ENCODE data around the gene PPFIBP1. TPM values are rescaled to one million over a fixed set of nuclear protein-coding genes. Genes with fewer than 3 reads are reported as not detected.
A peak's percentile ranks its signal among the peaks of the same experiment; 100 is the strongest.

PPFIBP1 gene
- total and polyA plus RNA-seq, 4 experiments from 2014 or later, result 2.1 to 6.5 (median 3.8) TPM

DNA sequence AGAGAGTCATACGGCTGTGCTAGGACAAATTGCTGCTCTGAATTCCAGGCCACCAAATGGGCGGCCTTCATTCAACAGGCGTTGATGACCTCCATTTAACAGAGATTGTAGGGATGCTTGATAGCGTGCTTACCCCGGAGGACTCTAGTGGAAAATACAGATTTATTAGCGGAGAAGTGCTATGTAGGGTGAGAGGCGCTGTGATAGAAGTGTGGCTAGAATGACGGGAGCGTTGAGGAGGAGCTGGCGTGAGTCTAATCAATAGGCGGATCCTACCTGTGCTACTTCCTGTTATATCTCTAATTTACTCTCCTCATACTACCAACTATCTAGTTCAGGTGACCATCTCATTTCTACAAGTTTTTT is 187.3 kb downstream of the PPFIBP1 start:
- Mint-ChIP-seq H3K4me1 (peaks cover 15 to 44% (median 29%) of the 10 kb centered on the region in 4 donors), H3K36me3 (peaks cover 4 to 31% of the 10 kb centered on the region in 2 donors), H3K27ac (peak overlapping the region; percentile 90 to 99 (median 97)), H3K9me3 (peaks cover 0 to 5% (median 0%) of the 10 kb centered on the region in 8 donors), H3K27me3 (no peaks in the 10 kb centered on the region), H3K4me3 (peak overlapping the region; percentile 92 to 100 (median 98))
- DNase-seq, result peak in 3 of 5 donors; percentile 13 to 40 (median 18)
- ChIA-PET POLR2A (ENCODE audit: partially characterized antibody) (interaction anchor here (0.6 to 1.0 kb wide), 2 partner anchors 31 to 69 kb away, joined by 3 to 4 read pairs; partner anchors contain the start of genes KLHL42 and MANSC4), CTCF (ENCODE audit: partially characterized antibody) (no interaction called here)
- peak overlapping the region; percentile 52 to 78 for H3K4me3 ChIP-seq (ENCODE audit: low read length in 2 of 2)
- H3K9me3 ChIP-seq (ENCODE audit: control insufficient read depth in 1 of 2, low read length in 2 of 2), result no peaks in the 10 kb centered on the region
- intact Hi-C loops (cut with micrococcal nuclease), result loop anchor here (2.0 kb wide), 2 partner anchors 70 to 772 kb away; partner anchors contain the start of genes FGFR1OP2, KLHL42 and MANSC4
- peaks cover 25% of the 10 kb centered on the region for H3K4me1 ChIP-seq (ENCODE audit: insufficient read depth, low read length)
- peaks cover 3% of the 10 kb centered on the region for H3K36me3 ChIP-seq (ENCODE audit: insufficient read depth, low read length)
- H3K27ac ChIP-seq (ENCODE audit: low read depth, low read length), result peak overlapping the region; percentile 70
- H3K27me3 ChIP-seq (ENCODE audit: insufficient read depth, low read length), result no peaks in the 10 kb centered on the region

DNA sequence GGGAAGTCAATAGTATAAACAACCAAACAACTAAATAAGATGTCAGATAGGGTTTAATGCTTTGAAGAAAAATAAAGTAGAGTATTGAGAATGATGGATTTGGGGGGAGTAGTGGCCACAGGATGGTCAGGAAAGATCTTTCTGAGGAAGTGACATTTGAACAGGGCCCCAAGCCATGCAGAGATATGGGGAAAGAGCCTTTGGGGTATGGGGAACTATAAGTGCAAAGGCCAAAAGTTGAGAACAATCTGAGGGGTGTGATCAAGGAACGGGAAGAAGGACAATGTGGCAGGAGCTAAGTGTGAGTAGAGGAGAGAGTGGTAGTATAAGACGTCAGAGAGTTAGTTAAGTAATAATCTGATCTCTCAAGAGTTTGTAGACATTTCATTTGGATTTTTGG is 188.0 kb downstream of the PPFIBP1 start:
- Histone ChIP-seq H3K4me3 (ENCODE audit: low read length in 2 of 2) (no peak overlapping the region), H3K27ac (ENCODE audit: low read depth, low read length) (no peak overlapping the region), H3K4me1 (ENCODE audit: insufficient read depth, low read length) (peaks cover 25% of the 10 kb centered on the region), H3K36me3 (ENCODE audit: insufficient read depth, low read length) (peaks cover 3% of the 10 kb centered on the region), H3K9me3 (ENCODE audit: control insufficient read depth in 1 of 2, low read length in 2 of 2) (no peaks in the 10 kb centered on the region), H3K27me3 (ENCODE audit: insufficient read depth, low read length) (no peaks in the 10 kb centered on the region)
- CTCF ChIA-PET (ENCODE audit: partially characterized antibody), result no interaction called here
- peaks cover 4 to 32% of the 10 kb centered on the region in 2 donors for H3K36me3 Mint-ChIP-seq
- no peaks in the 10 kb centered on the region for H3K27me3 Mint-ChIP-seq
- peaks cover 15 to 44% (median 30%) of the 10 kb centered on the region in 4 donors for H3K4me1 Mint-ChIP-seq
- POLR2A ChIA-PET (ENCODE audit: partially characterized antibody), result interaction anchor here (1.0 kb wide), 1 partner anchor 68 kb away, joined by 4 read pairs; the partner anchor contains the start of genes KLHL42 and MANSC4
- H3K27ac Mint-ChIP-seq, result peak overlapping the region in 6 of 7 donors; percentile 1 to 97 (median 84)
- H3K9me3 Mint-ChIP-seq, result peaks cover 0 to 5% (median 0%) of the 10 kb centered on the region in 8 donors
- no peak for DNase-seq
- peak overlapping the region; percentile 52 to 100 (median 80) for H3K4me3 Mint-ChIP-seq
- intact Hi-C loops (cut with micrococcal nuclease), result loop anchor here (2.0 kb wide), 2 partner anchors 69 to 773 kb away; partner anchors contain the start of genes FGFR1OP2, KLHL42 and MANSC4

DNA sequence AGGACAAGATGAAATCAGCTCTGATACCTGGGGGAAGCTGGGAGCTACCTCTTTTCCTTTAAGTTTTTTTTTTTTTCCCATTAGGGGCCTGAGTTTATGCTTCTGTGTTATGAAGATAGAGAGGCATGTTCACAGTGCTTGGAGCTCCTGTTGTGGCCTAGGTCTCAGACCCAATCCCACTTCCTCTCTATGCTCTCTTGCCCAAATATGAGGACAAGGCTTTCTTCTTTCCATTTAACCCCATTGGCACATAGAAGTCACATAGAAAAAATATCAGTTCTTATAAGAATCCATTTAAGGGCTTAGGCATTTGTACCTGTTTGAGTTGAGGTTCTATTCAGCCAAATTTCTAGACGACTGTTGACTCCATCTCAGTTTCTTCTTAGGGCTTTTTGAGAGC is 199.2 kb downstream of the PPFIBP1 start:
- Mint-ChIP-seq H3K4me1 (peaks cover 3 to 9% (median 4%) of the 10 kb centered on the region in 4 donors), H3K27me3 (no peaks in the 10 kb centered on the region), H3K9me3 (no peaks in the 10 kb centered on the region), H3K4me3 (no peak overlapping the region), H3K27ac (peak overlapping the region in 1 of 7 donors; percentile 66), H3K36me3 (peaks cover 21 to 55% of the 10 kb centered on the region in 2 donors)
- no peaks in the 10 kb centered on the region for H3K27me3 ChIP-seq (ENCODE audit: insufficient read depth, low read length)
- intact Hi-C loops (cut with micrococcal nuclease), result no loop called here
- H3K4me3 ChIP-seq (ENCODE audit: low read length in 2 of 2), result no peak overlapping the region
- H3K27ac ChIP-seq (ENCODE audit: low read depth, low read length), result no peak overlapping the region
- H3K4me1 ChIP-seq (ENCODE audit: insufficient read depth, low read length), result no peaks in the 10 kb centered on the region
- CTCF ChIA-PET (ENCODE audit: partially characterized antibody), result interaction anchor here (1.0 to 1.2 kb wide), 3 partner anchors 16 to 216 kb away, joined by 3 to 4 read pairs (median 4); no protein-coding TSS in a partner anchor
- no peak for DNase-seq
- no peaks in the 10 kb centered on the region for H3K9me3 ChIP-seq (ENCODE audit: control insufficient read depth in 1 of 2, low read length in 2 of 2)
- H3K36me3 ChIP-seq (ENCODE audit: insufficient read depth, low read length), result peaks cover 15% of the 10 kb centered on the region
- POLR2A ChIA-PET (ENCODE audit: partially characterized antibody), result no interaction called here

DNA sequence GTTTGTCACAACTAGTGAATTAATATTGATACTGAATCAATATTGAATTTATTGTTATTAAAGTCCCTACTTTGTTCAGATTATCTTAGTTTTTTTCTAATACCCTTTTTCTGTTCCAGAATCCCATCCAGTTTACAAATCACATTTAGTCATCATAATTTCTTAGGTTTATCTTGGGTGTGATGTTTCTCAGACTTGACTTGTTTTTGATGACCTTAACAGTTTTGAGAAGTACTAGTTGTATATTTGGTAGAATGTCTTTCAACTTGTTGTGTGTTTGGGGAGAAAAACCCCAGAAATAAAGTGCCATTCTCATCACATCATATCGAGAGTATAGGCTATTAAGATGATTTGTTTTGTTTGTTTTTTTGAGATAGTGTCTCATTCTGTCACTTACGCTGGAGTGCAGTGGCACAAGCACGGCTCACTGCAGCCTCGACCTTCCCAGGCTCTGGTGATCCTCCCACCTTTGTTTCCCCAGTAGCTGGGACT is 206.1 kb downstream of the PPFIBP1 start:
- Mint-ChIP-seq H3K9me3 (no peaks in the 10 kb centered on the region), H3K27me3 (no peaks in the 10 kb centered on the region), H3K4me3 (no peak overlapping the region), H3K36me3 (peaks cover 32 to 57% of the 10 kb centered on the region in 2 donors), H3K4me1 (peaks cover 3 to 6% (median 4%) of the 10 kb centered on the region in 4 donors), H3K27ac (peak overlapping the region in 1 of 7 donors; percentile 62)
- Histone ChIP-seq H3K4me3 (ENCODE audit: low read length in 2 of 2) (no peak overlapping the region), H3K9me3 (ENCODE audit: control insufficient read depth in 1 of 2, low read length in 2 of 2) (no peaks in the 10 kb centered on the region), H3K27ac (ENCODE audit: low read depth, low read length) (no peak overlapping the region), H3K27me3 (ENCODE audit: insufficient read depth, low read length) (no peaks in the 10 kb centered on the region), H3K4me1 (ENCODE audit: insufficient read depth, low read length) (no peaks in the 10 kb centered on the region), H3K36me3 (ENCODE audit: insufficient read depth, low read length) (peaks cover 9% of the 10 kb centered on the region)
- ChIA-PET CTCF (ENCODE audit: partially characterized antibody) (no interaction called here), POLR2A (ENCODE audit: partially characterized antibody) (no interaction called here)
- no peak for DNase-seq
- intact Hi-C loops (cut with micrococcal nuclease), result loop anchor here (5.0 kb wide), 2 partner anchors 112 to 1142 kb away; no protein-coding TSS in a partner anchor

DNA sequence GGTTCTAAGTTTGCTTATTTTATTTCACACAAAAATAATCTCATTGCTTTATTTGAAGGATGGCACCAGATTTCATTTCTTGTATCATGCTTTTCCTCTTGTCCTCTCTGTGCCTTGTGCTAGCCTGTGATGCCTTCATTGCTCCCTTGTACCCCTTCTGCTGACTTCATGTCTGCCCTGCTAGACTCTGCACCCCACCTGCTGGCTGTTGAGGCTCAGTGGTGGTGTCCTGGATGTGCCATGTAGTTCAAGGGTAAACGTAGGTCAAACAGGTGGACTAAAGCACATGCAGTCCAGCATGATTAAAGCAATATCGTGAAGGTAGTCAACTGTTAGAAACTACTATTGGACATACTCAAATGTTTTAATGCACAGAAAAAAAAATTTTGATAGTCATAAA is 208.3 kb downstream of the PPFIBP1 start:
- Mint-ChIP-seq H3K27ac (no peak overlapping the region), H3K4me3 (no peak overlapping the region), H3K9me3 (no peaks in the 10 kb centered on the region), H3K4me1 (peaks cover 0 to 5% (median 0%) of the 10 kb centered on the region in 4 donors), H3K36me3 (peaks cover 32 to 60% of the 10 kb centered on the region in 2 donors), H3K27me3 (no peaks in the 10 kb centered on the region)
- peaks cover 6% of the 10 kb centered on the region for H3K36me3 ChIP-seq (ENCODE audit: insufficient read depth, low read length)
- no peak for DNase-seq
- POLR2A ChIA-PET (ENCODE audit: partially characterized antibody), result no interaction called here
- no peaks in the 10 kb centered on the region for H3K9me3 ChIP-seq (ENCODE audit: control insufficient read depth in 1 of 2, low read length in 2 of 2)
- CTCF ChIA-PET (ENCODE audit: partially characterized antibody), result interaction anchor here (1.0 to 6.4 kb wide), 4 partner anchors 14 to 208 kb away, joined by 3 to 63 read pairs (median 18); no protein-coding TSS in a partner anchor
- no peak overlapping the region for H3K4me3 ChIP-seq (ENCODE audit: low read length in 2 of 2)
- no peaks in the 10 kb centered on the region for H3K4me1 ChIP-seq (ENCODE audit: insufficient read depth, low read length)
- intact Hi-C loops (cut with micrococcal nuclease), result loop anchor here (5.0 kb wide), 2 partner anchors 110 to 1140 kb away; no protein-coding TSS in a partner anchor
- no peaks in the 10 kb centered on the region for H3K27me3 ChIP-seq (ENCODE audit: insufficient read depth, low read length)
- H3K27ac ChIP-seq (ENCODE audit: low read depth, low read length), result no peak overlapping the region

DNA sequence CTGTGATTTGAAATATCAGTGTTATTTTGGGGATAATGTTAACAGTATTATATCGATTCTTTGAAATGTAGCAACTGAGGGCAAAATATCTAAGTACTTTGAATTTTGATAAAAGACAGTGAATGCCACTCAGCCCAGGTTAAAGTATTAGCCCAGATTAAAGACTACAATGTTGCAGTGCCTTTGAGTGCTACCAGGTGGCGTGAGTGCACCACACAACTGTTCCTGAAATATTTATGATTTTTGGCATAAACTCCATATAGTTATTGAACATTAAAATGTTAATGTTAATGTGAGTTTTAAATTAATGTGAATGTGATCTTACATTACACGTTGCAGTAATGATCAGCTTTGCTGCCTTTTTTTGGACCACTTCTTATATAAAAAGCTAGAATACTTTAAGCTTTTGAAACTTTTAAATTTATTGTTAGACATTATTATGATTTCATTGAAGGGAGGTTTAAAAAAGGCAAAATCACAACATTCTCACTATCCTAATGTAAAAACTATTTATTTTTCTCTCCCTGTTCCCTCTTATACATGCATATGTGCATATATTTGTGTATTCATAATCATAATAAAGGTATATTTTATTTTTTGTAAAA is 209.1 kb downstream of the PPFIBP1 start:
- Histone ChIP-seq H3K36me3 (ENCODE audit: insufficient read depth, low read length) (peaks cover 6% of the 10 kb centered on the region), H3K27ac (ENCODE audit: low read depth, low read length) (no peak overlapping the region), H3K27me3 (ENCODE audit: insufficient read depth, low read length) (no peaks in the 10 kb centered on the region), H3K4me3 (ENCODE audit: low read length in 2 of 2) (no peak overlapping the region), H3K9me3 (ENCODE audit: control insufficient read depth in 1 of 2, low read length in 2 of 2) (no peaks in the 10 kb centered on the region), H3K4me1 (ENCODE audit: insufficient read depth, low read length) (no peaks in the 10 kb centered on the region)
- H3K9me3 Mint-ChIP-seq, result no peaks in the 10 kb centered on the region
- peaks cover 35 to 64% of the 10 kb centered on the region in 2 donors for H3K36me3 Mint-ChIP-seq
- H3K27ac Mint-ChIP-seq, result no peak overlapping the region
- ChIA-PET POLR2A (ENCODE audit: partially characterized antibody) (no interaction called here), CTCF (ENCODE audit: partially characterized antibody) (interaction anchor here (0.7 to 6.4 kb wide), 11 partner anchors 9 to 214 kb away, joined by 3 to 63 read pairs (median 3); partner anchors contain the start of genes KLHL42 and MANSC4)
- DNase-seq, result peak in 4 of 5 donors; percentile 24 to 42 (median 34)
- intact Hi-C loops (cut with micrococcal nuclease), result loop anchor here (1.0 to 5.0 kb wide), 3 partner anchors 88 to 1139 kb away; no protein-coding TSS in a partner anchor
- no peaks in the 10 kb centered on the region for H3K27me3 Mint-ChIP-seq
- H3K4me1 Mint-ChIP-seq, result peaks cover 0 to 7% (median 0%) of the 10 kb centered on the region in 4 donors
- H3K4me3 Mint-ChIP-seq, result no peak overlapping the region

DNA sequence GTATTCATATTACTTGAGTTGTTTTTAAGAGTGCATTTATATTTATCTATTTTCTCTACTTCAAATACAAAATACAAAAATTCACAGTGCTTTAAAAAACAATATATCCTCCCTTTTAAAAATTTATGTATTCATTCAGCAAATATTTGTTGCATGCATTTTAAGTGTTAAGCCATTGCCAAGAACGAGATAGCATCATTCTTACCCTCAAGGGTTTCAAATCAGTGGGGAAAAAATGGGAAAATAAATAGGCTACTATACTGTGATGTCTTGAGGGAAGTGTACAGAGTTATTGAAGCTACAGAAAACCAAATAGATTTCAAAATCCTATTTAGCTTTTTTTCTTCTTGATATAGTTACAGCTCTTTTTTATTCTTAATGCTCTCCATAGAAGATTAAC is 209.8 kb downstream of the PPFIBP1 start:
- intact Hi-C loops (cut with micrococcal nuclease), result loop anchor here (1.0 to 5.0 kb wide), 3 partner anchors 88 to 1139 kb away; no protein-coding TSS in a partner anchor
- no peak overlapping the region for H3K4me3 ChIP-seq (ENCODE audit: low read length in 2 of 2)
- H3K9me3 ChIP-seq (ENCODE audit: control insufficient read depth in 1 of 2, low read length in 2 of 2), result no peaks in the 10 kb centered on the region
- peaks cover 0 to 7% (median 0%) of the 10 kb centered on the region in 4 donors for H3K4me1 Mint-ChIP-seq
- no peaks in the 10 kb centered on the region for H3K27me3 Mint-ChIP-seq
- no peak overlapping the region for H3K4me3 Mint-ChIP-seq
- DNase-seq, result no peak
- peaks cover 6% of the 10 kb centered on the region for H3K36me3 ChIP-seq (ENCODE audit: insufficient read depth, low read length)
- H3K4me1 ChIP-seq (ENCODE audit: insufficient read depth, low read length), result no peaks in the 10 kb centered on the region
- ChIA-PET POLR2A (ENCODE audit: partially characterized antibody) (no interaction called here), CTCF (ENCODE audit: partially characterized antibody) (interaction anchor here (0.7 to 6.4 kb wide), 13 partner anchors 8 to 219 kb away, joined by 3 to 63 read pairs (median 3); partner anchors contain the start of genes KLHL42 and MANSC4)
- no peak overlapping the region for H3K27ac ChIP-seq (ENCODE audit: low read depth, low read length)
- no peak overlapping the region for H3K27ac Mint-ChIP-seq
- H3K9me3 Mint-ChIP-seq, result no peaks in the 10 kb centered on the region
- no peaks in the 10 kb centered on the region for H3K27me3 ChIP-seq (ENCODE audit: insufficient read depth, low read length)
- H3K36me3 Mint-ChIP-seq, result peaks cover 35 to 62% of the 10 kb centered on the region in 2 donors
